Measurements from ENCODE around the gene RGS14.
"Not testable (repeated sequence)": the region's sequence is repeated elsewhere in the genome, so short reads cannot be mapped to it uniquely, and the experiment has no call there.

Gene RGS14

DNA sequence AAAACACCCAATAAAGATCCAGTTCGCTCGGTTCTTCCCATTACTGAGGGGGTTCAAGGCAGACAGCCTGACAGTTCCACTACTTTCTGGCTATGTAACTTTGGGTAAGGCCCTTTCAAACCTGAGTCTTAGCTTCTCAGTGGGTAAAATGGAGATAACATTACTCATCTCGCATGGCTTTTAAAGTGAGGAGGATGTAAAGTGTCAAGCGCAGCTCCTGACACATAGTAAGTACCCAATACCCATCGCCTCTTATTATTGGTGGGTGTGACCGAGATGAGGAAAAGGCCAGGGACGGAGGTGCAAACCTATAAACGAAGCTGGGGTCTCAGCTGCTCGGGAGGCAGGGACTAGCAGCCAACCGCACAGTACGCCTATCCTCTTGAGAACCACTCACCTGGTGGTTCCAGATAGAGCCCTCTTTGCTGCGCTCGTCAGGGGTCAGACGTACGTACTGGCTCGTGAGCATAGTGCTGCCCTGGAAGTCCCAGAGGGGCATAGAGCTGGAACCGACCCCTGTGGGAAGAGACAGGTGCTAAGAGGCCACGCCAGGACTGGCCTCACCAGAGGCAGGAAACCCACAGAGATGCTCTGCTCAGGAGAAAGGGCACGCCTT, 6.8 kb upstream of the RGS14 start:
- DNase-seq, result no peak

- DNase-seq, result peak; percentile 83
Observed at GRCh38 chr5:177351392-177352329, 6.1 kb upstream of the RGS14 start, which contains the start of gene LMAN2. TSS of gene LMAN2 (minus strand) at chr5:177351668. CDS start at chr5:177351647, 21 bp downstream.

GRCh38 chr5:177353093-177353492, 4.6 kb upstream of the RGS14 start:
- DNase-seq, result no peak

GRCh38 chr5:177354256-177354655, 3.5 kb upstream of the RGS14 start:
- no peak for DNase-seq

DNA sequence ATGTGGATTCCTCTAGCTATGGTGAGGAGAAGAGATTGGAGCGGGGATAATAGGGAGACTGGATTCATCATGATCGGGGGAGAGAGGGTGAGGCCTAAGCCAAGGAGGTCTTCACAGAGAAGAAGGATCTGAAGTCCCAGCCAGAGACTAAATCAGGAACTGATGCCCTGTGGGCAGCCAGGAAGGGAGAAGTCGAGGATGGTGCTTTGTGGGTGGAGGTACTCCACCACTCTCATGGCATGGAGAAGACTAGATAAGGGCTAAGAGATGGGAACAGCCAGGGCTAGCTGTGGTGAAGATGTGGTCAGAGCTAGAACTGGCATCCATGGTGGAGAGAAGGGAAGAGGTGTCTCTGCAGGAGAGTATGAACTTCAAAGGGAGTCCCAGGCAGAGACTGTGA, 3.0 kb upstream of the RGS14 start:
- no peak for DNase-seq

- no peak for DNase-seq
Observed at GRCh38 chr5:177355162-177355867, 2.4 kb upstream of the RGS14 start.

DNA sequence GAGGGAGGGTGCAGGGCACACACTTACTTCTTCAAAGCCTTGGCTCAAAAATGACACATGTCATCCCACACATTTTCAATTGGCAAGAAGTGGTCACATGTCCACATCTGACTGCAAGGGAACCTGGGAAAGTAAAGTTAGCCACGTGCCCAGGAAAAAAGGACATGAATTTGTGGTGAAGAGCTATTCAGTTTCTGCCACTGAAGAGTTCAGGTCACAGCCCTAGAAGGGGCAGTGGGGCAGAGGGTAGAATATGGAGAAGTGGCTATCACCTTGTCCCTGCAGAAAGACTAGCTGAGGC, 1.9 kb upstream of the RGS14 start:
- DNase-seq, result no peak

GRCh38 chr5:177356746-177357145, 978 bp upstream of the RGS14 start:
- no peak for DNase-seq

GRCh38 chr5:177357146-177357458, 622 bp upstream of the RGS14 start:
- no peak for DNase-seq

DNA sequence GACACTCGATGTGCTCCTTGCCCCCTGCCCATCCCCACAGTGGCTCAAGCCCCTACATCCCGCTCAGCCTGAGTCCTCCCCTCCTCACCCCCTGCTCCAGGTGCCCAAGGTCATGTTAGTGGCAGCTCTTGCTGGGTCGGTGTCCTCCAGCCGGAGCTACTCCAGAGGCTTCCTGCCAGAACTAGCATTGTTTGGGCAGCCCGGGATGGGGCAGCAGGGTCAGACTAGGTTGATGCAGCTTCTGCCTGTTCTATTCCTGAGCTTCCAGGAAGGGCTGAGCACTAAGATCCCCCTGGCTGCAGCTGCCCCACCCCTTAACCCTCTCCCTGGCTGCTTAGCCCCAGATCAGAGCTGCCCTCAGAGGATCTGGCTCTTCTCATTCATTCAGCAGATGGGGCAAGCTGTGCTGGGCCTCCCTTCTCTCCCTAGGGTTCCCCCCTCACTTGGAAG, 671 bp downstream of the RGS14 start:
- no peak for DNase-seq

DNA sequence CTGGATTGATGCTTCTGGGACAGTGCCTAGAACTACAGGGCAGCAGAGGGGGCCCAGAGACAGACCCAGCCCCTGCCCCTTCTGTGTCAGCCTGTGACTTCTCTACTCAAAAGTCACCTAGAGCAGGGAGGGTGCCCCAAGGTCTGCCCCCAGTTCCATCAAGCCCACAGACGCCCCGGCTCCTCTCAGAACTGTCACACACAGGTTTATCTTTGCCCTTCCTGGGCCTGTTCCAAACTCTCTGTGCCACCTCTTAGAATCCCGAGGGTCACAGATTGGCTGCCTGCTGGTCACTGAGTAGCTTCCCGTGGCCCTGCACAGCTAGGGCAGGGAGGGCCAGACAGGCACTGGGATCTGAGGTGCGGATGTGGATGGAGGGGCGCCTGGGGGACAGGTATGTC, 1.7 kb downstream of the RGS14 start:
- no peak for DNase-seq

- no peak for DNase-seq
Observed at GRCh38 chr5:177359860-177360259, 2.1 kb downstream of the RGS14 start.

GRCh38 chr5:177360740-177361139, 3.0 kb downstream of the RGS14 start:
- DNase-seq, result not testable (repeated sequence)

DNA sequence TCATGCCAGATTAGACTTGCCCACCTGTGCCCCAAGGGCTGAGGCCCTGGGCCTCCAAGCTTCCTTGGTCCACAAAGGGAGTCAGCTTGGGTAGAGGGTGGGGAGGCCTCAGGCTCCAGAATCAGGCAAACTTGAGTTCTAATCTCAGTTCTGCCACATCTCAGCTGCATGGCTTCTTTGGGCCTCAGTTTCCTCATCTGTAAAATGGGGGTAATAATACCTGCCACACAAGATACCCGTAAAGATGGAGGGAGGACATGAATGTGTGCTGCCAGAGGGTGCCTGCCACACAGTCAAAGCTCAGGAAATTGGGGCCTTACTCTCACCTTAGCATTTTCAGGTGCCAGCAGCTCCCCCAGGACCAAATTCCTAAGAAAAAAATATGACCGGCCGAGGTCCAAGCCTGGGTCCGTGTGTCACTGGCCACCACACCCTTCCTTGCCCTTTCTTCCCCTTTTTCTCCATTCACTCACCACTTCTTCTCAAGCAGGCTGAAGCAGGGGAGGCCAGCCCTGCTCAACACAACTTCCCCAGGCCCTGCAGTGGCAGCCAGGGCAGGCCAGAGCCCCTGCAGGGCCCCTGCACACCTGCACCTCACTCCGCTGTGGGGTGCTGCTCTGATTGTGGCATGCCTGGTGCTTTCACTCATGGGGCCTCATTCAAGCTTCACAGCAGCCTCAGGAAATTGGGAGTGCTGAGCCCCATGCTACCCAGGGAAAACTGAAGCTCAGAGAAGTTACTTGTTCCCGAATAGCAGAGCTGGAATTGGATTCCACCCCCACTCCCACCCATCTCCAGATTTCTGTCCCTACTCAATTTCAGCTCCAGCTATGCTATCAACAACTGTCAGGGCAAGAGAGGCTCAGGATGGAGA, 3.9 kb downstream of the RGS14 start:
- no peak for DNase-seq

DNA sequence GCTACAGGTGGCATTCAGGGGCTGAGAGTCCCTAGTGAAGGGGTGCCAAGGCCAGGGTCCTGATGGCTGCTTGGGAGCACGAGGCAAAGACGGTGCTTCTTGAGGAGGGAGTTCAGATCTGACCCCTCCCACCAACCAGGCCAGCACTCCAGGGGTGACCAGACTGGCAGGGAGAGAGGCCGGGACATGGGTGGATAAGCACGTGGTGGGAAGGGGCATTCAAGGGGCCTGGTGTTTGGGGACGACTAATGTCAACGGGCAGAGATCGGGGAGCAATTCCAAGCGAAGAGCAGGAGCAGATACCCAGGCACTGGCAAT, 4.5 kb downstream of the RGS14 start:
- DNase-seq, result no peak

GRCh38 chr5:177362610-177363507, 5.1 kb downstream of the RGS14 start:
- DNase-seq, result peak; percentile 49

DNA sequence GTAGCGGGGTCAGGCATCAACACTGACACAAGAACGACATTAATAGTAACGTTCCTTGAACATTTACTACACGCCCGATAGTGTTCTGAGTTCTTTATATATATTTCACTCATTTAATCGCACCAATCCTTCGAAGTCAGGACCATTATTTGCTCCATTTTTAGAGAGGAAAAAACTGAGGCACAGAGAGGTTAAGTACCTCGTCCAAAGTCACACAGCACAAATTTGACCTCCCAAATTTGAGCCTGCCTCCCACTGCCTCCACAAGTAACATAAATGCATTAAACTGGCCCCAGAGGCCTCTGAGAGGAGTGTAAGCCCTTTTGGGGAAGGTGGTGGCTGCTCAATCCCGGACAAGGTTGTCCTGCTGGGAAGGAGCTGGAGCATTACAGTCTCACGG, 5.8 kb downstream of the RGS14 start:
- no peak for DNase-seq

DNA sequence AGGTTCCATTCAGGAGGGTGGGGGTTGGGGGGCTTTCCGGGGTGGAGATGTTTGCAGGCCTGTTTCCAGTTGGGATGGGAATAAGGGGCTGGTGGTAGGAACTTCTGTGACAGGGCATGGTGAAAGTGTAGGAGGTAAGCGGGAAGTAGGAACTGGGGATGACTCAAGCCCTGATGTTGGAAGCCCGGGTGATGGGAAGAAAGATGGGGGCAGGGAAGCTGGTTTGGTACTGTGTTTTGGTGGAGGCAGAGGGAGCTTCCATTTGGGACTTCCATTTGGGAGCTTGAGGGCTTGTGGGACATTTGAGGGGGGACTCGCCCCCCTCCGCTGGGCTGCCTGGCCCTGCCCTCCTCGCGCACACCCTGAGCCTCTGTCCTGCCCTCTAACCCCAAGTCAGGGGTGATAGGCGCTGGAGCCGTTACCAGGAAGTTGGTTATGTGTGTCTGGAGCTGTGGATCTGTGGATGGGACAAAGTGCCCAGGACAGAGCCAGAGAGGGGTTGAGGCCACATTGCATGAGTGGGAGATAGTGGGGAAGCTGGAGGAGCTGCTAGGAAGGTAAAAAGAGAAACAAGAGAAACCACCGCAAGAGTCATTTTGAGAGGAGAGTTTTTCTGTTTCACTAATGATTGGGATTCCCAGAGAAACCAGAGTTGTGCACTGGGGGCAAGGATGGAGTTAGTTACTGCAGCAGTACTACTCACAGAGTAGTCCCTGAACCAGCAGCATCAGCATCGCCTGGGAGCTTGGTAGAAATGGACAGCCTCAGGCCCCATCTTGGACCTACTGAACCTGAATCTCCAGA, 6.6 kb downstream of the RGS14 start:
- no peak for DNase-seq

- no peak for DNase-seq
Observed at GRCh38 chr5:177365845-177366527, 8.3 kb downstream of the RGS14 start.

GRCh38 chr5:177366528-177367322, 9.0 kb downstream of the RGS14 start:
- no peak for DNase-seq

Data from NCI-H510A treated with DMSO at 0.1 percent for 48 hours (cell line).